Panc1 (cell line): ENCODE measurements around the gene DNASE1L1. TPM values are rescaled to one million over a fixed set of nuclear protein-coding genes. Genes with fewer than 3 reads are reported as not detected.

Experiments used
- ATAC-seq: fragments of 200-7000 bp; cut with Tn5 transposase; 2 replicates; pipeline ENCODE4 v1.9.1; 2020; ENCODE audit warnings: mild to moderate bottlenecking, moderate library complexity
- BruUV-seq: library from RNA; stranded (reverse); fragments of 400-500 nt; replicated peaks from 2 replicates; lab custom pipeline; 2021; lab: Mats Ljungman, UMichigan
- CTCF ChIA-PET: fragments of 300-600 bp; sonication (Branson Sonifier 250); formaldehyde crosslinking; loops from one replicate; lab custom pipeline; 2022; ENCODE audit warnings: antibody characterized with exemption; lab: Charles Lee
- POLR2A ChIA-PET: fragments of 300-600 bp; sonication (Branson Sonifier 250); formaldehyde crosslinking; loops from one replicate; lab custom pipeline; 2022; ENCODE audit warnings: antibody characterized with exemption; lab: Charles Lee
- DNase-seq: peaks from one replicate; pipeline ENCODE4 v3.0.0-alpha.2; 2010; ENCODE audit warnings: low read depth, low spot score
- H3K27ac ChIP-seq: 2 replicates; pipeline ENCODE4 v1.5.1; 2011; ENCODE audit warnings: mild to moderate bottlenecking, low read length, inconsistent platforms
- H3K27me3 ChIP-seq: fragments of 200-500 bp; sonication (Bioruptor generic); 2 replicates; pipeline ENCODE4 v1.6.0; 2014; ENCODE audit warnings: low read length, inconsistent platforms; ENCODE audit not compliant: control insufficient read depth, insufficient read depth
- H3K36me3 ChIP-seq: fragments of 200-500 bp; sonication (Bioruptor generic); 2 replicates; pipeline ENCODE4 v1.5.1; 2014; ENCODE audit warnings: inconsistent platforms, mild to moderate bottlenecking, low read length, moderate library complexity; ENCODE audit not compliant: control insufficient read depth, insufficient read depth
- H3K4me1 ChIP-seq: 2 replicates; pipeline ENCODE4 v1.5.1; 2011; ENCODE audit warnings: inconsistent platforms, mild to moderate bottlenecking, low read length, moderate library complexity; ENCODE audit not compliant: control insufficient read depth, insufficient read depth
- H3K4me3 ChIP-seq, 2 experiments: 2 replicates each; pipeline ENCODE4 v1.5.1; 2011 to 2012; ENCODE audit warnings: low read depth in 2 of 2, low read length in 2 of 2, mild to moderate bottlenecking in 2 of 2, inconsistent platforms in 1 of 2, moderate library complexity in 1 of 2
- H3K9me3 ChIP-seq: fragments of 200-500 bp; sonication (Bioruptor generic); 2 replicates; pipeline ENCODE4 v1.5.1; 2014; ENCODE audit warnings: low read depth, mild to moderate bottlenecking, inconsistent platforms, low read length, moderate library complexity; ENCODE audit not compliant: control insufficient read depth, insufficient read depth
- CTCF ChIP-seq: fragments of 450-650 bp; IDR thresholded peaks from 2 replicates; pipeline ENCODE4 v1.5.1; 2017; ENCODE audit warnings: mild to moderate bottlenecking
- POLR2AphosphoS5 ChIP-seq: IDR thresholded peaks from 2 replicates; pipeline ENCODE4 v1.6.1; 2012; ENCODE audit warnings: mild to moderate bottlenecking, low read depth, low read length, moderate library complexity
- REST ChIP-seq, 2 experiments: IDR thresholded peaks; 2 replicates each; pipeline ENCODE4 v1.6.1; 2011 to 2012; ENCODE audit warnings: low read depth in 2 of 2, control low read depth in 1 of 2, low read length in 1 of 2, mild to moderate bottlenecking in 1 of 2, moderate library complexity in 1 of 2; ENCODE audit not compliant: insufficient read depth in 1 of 2
- SIN3A ChIP-seq: IDR thresholded peaks from 2 replicates; pipeline ENCODE4 v1.6.1; 2012; ENCODE audit warnings: low read depth, mild to moderate bottlenecking, low read length, moderate library complexity, borderline replicate concordance; ENCODE audit not compliant: insufficient read depth
- TCF7L2 ChIP-seq: IDR thresholded peaks from 2 replicates; pipeline ENCODE4 v1.6.1; 2011; ENCODE audit warnings: mild to moderate bottlenecking, low read depth, low read length, inconsistent platforms
- in situ Hi-C: cut with HindIII; loops from 2 replicates; pipeline ENCODE4 v1.10.0; 2016; ENCODE audit warnings: low sequenced_read_pairs, low pct_unique_long_range_greater_than_20kb
- intact Hi-C: fragments of 100-400 bp; cut with micrococcal nuclease; formaldehyde crosslinking; loops from one replicate; pipeline ENCODE4 v1.10.0; 2022; ENCODE audit not compliant: unreplicated experiment
- total RNA-seq: library from RNA; stranded (reverse); gene quantifications from one replicate; pipeline ENCODE4 v1.2.1, GENCODE V29; 2021; ENCODE audit not compliant: unreplicated experiment

DNASE1L1 gene
- total RNA-seq, 1 experiment from 2014 or later: 60.4 TPM

- H3K27me3 ChIP-seq: no peaks in the 10 kb centered on the region
- peaks cover 6% of the 10 kb centered on the region for H3K36me3 ChIP-seq
- ATAC-seq (no peak), DNase-seq (no peak)
- H3K4me1 ChIP-seq: peaks cover 26% of the 10 kb centered on the region
- ChIA-PET CTCF (interaction anchor here (0.6 kb wide), 1 partner anchor 37 kb away, joined by 3 read pairs; no protein-coding TSS in a partner anchor), POLR2A (interaction anchor here (0.6 kb wide), 1 partner anchor 50 kb away, joined by 14 read pairs; no protein-coding TSS in a partner anchor)
- TF ChIP-seq TCF7L2 (no peak), SIN3A (no peak), POLR2AphosphoS5 (no peak), REST (IDR thresholded peaks at IDR 0.05; ENCODE audit: insufficient read depth in 1 of 2, low read depth in 2 of 2, low read length in 1 of 2) (no peak), CTCF (no peak)
- in situ Hi-C loops (no loop called here), intact Hi-C loops (no loop called here)
- peak overlapping the region; percentile 91 for H3K27ac ChIP-seq
- BruUV-seq: no TSS peak
- no peaks in the 10 kb centered on the region for H3K9me3 ChIP-seq
- peak overlapping the region; percentile 67 to 68 for H3K4me3 ChIP-seq
These were observed 18.1 kb upstream of the DNASE1L1 start for GRCh38 chrX:154426916-154427770.

GRCh38 chrX:154420402-154420756 lies 11.3 kb upstream of the DNASE1L1 start:
- Histone ChIP-seq H3K4me3 (no peak overlapping the region), H3K9me3 (no peaks in the 10 kb centered on the region), H3K27ac (no peak overlapping the region), H3K36me3 (no peaks in the 10 kb centered on the region), H3K27me3 (no peaks in the 10 kb centered on the region), H3K4me1 (no peaks in the 10 kb centered on the region)
- ChIA-PET POLR2A (no interaction called here), CTCF (no interaction called here)
- ATAC-seq: peak; percentile 34; the same call in 1 of the 2 replicates
- no peak for DNase-seq
- intact Hi-C loops: no loop called here
- in situ Hi-C loops: no loop called here
- no peak for TF ChIP-seq POLR2AphosphoS5
- no TSS peak for BruUV-seq
